HG03159 (cell line): ENCODE data around the gene SLC39A12.

Source experiments
- ATAC-seq: cut with Tn5 transposase; IDR thresholded peaks from one replicate; pipeline ENCODE4 v1.9.1; 2021; ENCODE audit warnings: mild to moderate bottlenecking, moderate library complexity; ENCODE audit not compliant: unreplicated experiment

SLC39A12 gene

DNA sequence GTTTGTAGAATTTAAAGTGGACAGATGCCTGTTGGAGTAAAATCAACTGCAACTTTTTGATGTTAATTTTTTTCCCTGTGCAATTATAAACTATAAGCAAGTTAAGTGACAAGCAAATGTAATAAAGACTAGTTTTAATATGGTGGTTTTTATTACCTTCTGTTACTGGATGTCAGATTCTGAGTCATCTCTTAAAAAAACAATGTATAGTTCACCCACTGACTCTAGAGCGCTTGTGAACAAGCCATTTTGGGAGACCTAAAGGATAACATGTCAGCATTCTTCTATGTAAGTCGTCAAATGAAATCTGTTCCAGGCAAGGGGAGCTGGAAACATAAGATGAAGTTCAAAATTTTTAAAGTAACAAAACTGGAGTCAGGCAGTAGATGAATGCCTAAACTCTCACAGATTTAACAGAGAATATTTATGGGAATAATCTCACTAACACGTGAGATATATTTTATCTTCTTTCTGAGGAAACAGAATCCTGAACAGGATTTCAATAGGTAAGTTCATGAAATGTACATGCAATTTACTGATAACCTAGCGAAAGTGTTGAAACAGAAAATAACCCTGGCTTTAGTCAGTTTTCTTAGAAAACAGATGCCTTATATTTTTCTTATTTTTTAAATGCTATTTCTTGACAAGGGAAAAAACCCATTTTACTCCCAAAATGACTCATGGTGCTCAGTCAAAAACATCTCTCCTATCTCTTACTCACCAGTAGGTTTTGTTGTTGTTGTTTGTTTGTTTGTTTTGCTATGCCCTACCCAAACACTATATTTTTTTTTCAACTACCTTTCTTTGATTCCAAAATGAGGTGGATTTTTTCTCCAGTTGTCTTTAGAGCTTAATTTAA, 91.7 kb downstream of the SLC39A12 start:
- ATAC-seq = no peak

DNA sequence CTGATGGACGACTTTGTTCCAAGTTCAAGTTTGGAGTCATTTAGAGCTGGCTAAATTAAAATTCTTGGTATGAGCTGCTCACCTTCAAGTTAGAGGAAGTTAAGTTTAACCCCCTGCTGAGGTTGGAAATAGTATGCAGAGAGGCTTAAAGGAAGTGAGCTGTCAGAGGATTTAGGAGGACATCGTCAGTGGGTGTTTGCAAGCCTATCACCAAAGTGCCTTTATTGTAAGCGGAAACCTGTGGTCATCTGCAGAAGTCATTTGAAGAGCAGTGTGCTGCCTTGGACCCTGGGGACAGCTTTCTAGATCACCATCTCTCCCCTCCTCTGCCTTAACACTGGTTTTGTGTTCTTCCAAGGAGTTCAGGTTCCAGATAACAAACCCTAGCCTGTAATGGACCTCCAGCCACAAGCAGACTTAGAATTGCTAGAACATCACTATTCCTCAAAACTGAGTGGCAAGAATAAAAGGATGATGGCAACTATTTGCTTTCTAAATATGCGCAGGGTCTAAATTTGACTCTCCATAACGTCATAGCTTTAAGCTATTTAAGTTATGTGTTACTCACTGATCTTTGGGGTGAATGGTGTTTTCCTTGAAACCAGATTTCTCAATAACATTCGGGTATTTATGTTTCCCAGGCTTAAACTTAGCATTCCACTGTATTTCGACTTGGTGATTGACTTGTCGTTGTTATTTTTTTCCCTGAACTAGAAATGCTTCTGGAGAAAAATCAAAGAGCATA, 93.4 kb downstream of the SLC39A12 start:
- ATAC-seq = no peak

DNA sequence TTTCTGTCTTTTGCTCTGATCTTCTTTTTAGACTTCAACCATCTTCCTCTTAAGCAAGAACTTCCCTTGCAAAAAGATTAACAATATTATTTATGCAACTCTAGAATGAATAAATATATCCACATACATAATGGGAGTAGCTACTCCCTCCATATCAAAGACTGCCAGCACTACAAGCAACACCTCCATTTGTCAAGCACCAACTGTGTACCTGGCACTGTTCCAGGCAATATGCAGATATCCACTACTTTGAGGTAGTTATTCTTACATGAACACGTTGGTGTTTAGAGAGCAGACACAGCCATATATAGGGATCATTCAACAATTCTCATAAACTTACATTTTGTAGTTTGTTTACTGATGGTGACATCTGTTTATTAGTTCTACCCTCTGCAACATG, 104.9 kb downstream of the SLC39A12 start:
- no peak for ATAC-seq

DNA sequence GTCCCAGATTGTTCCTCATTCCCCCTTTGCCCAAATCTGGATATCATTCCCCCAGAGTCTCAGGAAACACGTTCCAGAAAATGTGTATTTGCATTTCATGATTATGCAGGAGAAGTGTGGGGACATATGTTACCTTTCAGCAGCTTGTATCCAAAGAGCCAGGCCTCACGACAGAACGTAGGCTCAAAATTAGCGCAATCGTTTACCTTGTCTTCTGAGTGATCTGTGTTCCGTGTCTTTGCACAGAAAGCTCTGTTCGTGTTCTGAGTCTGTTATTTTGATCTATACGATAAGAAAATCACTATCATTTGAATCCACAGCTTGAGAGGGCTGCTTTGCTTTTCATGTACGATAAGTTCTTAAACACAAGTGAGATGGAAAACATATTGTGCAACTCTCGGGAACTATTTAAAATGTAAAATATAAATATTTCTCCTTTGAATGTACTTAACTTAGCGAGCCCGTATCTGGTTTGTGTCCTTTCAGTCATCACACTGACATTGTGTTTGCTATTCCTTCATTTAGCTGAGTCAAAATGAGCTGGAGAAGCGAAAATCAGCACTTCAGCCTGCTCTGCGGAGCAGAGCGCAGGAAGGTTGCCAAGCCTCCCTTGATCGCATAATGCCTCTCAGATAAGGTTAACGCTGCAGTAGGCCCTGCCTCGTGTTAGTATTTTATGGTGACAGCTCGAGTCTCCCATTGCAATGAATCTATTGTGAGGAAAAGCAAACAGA, 108.3 kb downstream of the SLC39A12 start:
- ATAC-seq = no peak

DNA sequence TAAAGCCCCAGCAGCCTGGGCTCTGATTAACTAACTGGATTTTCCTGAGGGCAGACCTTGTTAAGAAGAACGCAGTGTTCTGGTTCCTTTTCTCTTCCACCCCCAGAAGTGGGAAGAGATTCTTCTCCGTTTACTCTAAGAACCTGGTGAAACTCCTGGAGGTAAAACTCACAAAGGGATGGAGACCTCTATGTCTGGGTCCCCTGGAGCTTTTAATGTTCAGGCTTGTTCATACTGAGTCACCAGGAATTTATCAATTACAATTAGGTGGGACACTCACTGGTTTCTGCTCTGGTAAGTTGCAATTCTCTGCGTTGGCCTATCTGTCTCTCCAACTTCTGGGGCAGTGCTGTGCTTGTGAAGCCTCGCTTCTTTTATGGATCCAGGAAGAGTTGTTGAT, 115.2 kb downstream of the SLC39A12 start:
- ATAC-seq = no peak

DNA sequence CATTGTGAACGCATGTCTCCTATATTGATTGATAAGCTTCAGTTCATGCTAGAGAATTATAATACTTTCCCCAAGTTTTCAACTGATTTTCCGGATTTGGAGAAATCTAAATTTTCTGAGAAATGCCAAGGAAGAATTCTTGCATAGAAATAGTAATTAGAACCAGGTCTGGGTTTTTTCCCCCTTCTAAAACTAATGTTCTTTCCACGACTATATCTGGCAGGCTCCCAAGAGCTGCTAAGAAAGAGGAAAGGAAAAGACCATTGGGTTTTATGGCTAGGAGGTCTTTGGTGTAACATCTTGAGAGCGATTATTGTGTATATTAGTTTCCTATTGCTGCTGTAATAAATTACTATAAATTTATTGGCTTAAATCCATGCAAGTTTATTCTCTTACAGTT, 116.7 kb downstream of the SLC39A12 start:
- ATAC-seq = no peak

DNA sequence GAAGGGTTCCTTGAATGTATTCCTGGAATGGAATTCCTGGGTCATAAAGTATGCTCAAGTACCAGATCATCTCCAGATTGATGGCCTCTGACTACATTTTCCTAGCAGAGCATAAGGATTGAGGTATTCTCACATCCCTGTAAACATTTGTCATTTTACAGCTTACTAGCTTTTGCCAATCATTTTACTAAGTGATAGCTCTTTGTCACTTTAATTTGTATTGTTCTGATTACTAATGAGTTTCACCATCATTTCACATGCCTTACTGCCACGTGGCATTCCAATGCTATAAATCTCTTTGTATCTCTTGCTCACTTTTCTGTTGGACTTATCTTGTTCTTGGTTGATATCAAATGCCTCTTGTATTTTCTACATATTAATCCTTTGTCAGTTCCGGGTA, 119.9 kb downstream of the SLC39A12 start:
- ATAC-seq = no peak

DNA sequence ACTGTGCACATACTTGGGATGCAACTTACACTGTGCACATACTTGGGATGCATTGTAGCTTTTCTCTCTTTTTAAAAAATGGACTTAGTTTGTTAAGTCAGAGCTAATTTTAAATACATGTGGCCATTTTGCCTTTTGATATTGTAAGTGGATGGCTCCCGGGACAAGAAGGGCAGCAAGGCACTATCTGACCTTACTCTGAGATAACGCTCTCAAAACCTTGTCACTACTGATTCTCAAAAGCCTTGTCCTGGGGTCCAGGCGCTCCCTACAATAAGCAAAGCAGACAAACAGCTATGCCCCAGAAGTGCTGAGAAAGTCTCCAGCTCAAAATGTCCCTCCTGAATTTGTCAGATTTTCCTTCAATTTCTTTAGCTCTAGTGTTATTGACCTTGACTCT, 121.6 kb downstream of the SLC39A12 start:
- no peak for ATAC-seq

DNA sequence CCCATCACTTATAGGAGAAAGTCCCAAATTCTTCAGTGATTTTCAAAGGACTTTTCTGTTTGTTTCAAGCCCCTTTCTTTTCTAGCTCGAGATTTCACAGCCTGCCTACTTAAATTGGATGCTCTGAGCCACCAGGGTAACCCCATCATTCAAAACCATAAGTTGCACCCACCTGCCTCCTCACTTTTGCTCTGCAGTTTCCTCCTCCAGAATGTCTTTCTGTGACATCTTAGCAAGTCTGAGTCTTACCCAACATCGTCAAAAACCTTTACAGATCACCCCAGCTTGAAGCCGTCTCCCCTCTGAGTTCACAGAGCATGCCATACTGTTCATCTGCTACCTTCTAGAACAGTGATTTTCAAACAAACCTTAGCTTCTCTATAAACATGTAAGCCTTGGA, 124.2 kb downstream of the SLC39A12 start:
- ATAC-seq = no peak

DNA sequence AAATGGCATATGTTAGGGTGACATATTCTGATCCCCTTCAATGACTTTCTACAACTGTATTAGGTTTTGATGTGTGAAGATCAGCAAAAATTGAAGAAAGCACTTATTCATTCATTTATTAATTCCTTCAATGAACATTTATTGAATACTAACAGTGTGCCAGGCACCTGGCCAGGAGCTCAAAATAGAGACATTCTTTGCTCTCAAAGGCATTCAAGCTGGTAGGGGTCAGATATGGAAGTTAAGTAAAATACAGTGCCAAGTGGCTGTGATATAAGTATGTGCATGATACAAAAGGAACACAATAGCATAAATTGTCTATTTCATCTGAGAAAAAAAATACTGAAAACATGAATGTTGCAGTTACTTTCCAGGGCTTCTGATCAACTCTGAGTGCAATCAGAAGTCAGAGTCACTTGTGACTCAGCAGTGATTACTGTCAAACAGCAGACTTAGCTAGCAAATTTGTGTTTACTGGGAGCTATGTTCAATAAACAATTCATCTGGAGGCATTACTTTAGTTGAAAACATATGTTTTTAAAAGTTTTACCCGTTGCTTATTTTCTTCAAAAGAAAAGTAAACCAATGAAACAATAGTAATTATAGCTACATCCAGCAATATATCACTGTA, 128.1 kb downstream of the SLC39A12 start:
- ATAC-seq = no peak

DNA sequence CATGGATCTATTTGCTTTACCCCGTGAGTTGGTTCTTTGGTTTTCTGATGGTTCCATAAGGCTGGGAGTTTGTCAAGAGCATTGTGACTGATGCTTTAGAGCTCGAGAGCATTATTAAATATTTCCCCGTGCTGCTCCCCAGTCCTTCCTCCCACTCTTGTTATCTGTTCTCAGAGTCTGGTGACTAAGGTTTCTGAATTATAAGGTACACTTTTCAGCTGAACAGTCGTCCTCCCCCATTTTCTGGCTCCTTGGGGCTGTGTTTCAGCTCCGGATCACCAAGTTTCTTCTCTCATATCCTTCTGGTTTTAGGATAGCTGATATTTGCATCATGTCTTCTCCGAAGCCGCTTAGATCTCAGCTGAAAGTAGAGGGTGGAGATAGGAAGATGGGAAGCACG, 130.7 kb downstream of the SLC39A12 start:
- no peak for ATAC-seq

DNA sequence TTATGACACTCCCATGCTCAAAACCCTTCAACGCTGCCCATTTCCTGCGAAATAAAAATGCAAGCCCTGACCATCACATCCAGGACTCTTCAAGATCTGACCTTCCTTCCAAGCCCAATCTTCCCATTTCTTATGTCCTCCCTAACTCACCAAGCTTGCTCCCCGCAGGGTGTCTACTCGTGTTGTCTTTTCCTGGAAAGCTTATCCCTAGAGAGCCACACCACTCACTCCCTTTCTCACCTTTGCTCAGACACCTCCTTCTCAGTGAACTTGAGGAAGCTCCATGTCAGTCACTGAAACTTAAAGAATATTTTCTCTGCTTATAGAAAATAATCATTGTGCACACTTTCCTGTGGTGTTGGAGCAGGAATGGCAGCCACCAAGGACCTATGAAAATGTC, 134.1 kb downstream of the SLC39A12 start:
- ATAC-seq = no peak

DNA sequence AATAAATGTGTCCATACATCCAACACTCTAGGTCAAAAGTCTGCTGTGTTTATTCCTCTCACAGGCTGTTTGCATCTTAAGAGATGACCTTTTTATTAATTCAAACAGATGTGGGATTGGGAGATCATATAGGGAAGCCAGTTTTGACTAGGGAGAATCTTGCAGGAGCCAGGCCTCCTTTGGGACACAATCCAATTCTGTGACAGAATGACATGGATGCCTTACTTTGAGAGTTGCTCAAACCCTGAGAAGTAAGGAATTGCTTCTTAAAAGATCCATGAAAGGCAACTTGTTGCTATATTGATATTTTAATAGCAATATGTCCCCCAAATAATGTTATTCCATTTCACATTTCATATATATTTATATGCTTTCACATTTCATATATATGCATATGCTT, 135.0 kb downstream of the SLC39A12 start:
- ATAC-seq = no peak

DNA sequence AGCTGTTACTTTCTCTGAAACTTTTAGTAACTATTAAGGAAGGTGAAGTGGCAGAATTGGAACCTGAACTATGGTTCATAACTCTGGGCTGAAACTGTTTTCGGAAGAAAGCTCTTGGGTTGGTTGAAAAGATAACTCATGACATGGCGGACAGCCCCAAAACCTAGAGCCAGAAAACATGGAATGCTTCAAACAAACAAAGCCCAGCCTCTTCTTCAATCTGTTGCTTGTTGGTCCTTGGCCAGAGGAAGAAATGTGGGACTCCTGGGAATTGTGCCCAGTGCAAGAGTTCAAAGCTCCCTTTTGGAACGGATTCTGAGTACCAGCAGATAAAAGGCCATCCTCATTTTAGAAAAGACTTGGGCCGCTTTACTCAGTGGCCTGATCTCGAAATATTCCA, 135.6 kb downstream of the SLC39A12 start:
- no peak for ATAC-seq
